HG03378 (cell line): Measurements from ENCODE around the gene SCD5.
A peak's percentile ranks its signal among the peaks of the same experiment; 100 is the strongest.
"Not testable (repeated sequence)": the region's sequence is repeated elsewhere in the genome, so short reads cannot be mapped to it uniquely, and the experiment has no call there.

Experiments used
- ATAC-seq: cut with Tn5 transposase; IDR thresholded peaks from one replicate; pipeline ENCODE4 v1.9.1; 2021; ENCODE audit warnings: mild to moderate bottlenecking, moderate library complexity; ENCODE audit not compliant: unreplicated experiment

Gene SCD5

GRCh38 chr4:82798168-82799005 lies at the start of gene SCD5:
Gene SCD5, minus strand, starts transcription at chr4:82798796. Its CDS starts 259 bp downstream, at chr4:82798537.
- peak; percentile 79 for ATAC-seq

DNA sequence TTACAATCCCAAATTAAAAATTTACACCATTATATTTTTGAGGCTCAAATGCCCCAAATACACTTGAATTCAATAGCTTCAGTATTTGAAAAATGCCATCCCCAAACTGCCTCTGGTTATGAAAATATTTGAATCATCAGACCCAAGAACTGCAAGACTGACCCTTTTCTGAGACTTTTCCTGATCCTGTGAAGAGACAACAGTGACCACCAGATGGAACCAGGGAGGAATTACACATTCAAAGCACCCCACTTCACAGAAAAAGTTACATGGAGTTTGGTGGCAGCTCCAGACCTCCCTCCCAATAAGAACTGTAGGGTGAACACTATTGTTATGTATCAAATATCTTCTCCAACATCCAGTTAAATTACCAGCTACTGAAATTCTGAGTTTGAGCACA lies 44.0 kb upstream of the SCD5 start:
- no peak for ATAC-seq

DNA sequence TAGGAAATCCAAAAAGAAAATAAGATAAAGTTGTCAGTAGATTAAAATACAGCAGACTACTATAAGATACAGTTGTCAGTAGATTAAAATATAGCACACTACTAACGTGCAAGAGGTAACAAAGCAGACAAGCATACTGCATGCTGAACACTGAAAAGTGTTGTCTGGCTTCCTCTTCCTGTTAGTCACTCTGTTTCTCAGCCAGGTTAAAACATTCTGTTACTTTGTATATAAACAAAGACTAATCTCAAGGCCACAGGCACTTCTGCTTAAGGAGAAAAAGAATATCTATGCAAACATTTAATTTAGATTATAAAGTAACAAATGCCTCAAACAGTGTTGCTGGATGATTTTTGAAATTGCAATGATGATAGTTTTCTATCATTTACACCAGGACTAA lies 41.0 kb upstream of the SCD5 start:
- ATAC-seq: no peak

- no peak for ATAC-seq
Measured at GRCh38 chr4:82833696-82834313, 35.2 kb upstream of the SCD5 start.

GRCh38 chr4:82833060-82833459 lies 34.5 kb upstream of the SCD5 start:
- not testable (repeated sequence) for ATAC-seq

DNA sequence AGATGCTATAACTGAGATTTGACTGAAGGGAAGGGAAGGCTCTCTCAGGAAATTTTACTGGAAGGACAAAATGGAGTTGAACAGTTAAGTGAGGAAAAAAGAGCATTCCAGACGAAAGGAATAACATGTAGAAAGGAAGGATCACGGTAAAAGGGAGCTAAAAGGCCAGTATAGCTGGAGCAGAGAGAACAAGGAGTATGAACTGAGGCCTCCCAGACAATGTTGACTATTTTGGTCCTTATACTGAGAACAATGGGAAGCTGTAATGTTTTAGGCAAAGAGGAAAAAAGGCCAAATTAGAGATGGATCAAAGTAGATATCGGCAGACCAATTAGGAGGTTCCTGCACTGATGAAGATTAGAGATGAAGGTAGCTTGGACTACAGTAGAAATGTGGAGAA lies 26.8 kb upstream of the SCD5 start:
- ATAC-seq: no peak

- ATAC-seq: no peak
Measured at GRCh38 chr4:82823062-82823461, 24.5 kb upstream of the SCD5 start.

- ATAC-seq: no peak
Measured at GRCh38 chr4:82820689-82821088, 22.1 kb upstream of the SCD5 start.

GRCh38 chr4:82818664-82819662 lies 20.4 kb upstream of the SCD5 start:
- no peak for ATAC-seq

DNA sequence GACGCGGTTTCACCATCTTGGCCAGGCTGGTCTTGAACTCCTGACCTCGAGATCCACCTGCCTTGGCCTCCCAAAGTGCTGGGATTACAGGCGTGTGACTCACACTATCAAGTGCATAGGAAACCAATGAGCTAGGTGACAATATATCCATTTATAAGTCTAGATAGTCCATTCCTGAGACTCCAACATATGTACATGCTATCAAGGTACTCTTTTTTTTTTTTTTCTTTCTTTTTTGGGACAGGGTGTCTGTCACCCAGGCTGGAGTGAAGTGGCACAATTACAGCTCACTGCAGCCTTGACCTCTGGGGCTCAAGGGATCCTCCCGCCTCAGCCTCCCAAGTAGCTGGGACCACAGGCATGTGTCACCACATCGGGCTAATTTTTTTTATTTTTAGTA lies 18.3 kb upstream of the SCD5 start:
- ATAC-seq: not testable (repeated sequence)

GRCh38 chr4:82814034-82814433 lies 15.4 kb upstream of the SCD5 start:
- ATAC-seq: no peak

GRCh38 chr4:82811838-82812341 lies 13.3 kb upstream of the SCD5 start:
- no peak for ATAC-seq

- ATAC-seq: no peak
Measured at GRCh38 chr4:82811392-82811791, 12.8 kb upstream of the SCD5 start.

DNA sequence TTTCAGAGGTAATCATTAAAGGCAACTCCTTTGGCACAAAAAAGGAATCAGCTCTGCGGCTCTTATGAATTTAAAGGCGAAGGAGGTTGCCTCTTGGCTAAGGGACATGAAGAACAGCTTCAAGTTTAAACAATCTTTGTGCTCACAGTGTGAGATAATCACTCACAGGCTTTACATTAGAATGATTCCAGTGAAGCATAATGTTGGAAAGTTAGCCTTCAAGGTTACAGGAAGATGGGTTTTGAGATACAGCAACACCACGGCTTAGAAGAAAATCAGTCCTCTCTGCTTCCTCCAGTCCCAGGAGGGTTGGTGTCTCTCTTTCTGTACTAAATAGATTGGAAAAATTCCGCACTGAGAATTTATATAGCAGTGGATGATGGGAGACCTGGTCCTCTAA lies 11.6 kb upstream of the SCD5 start:
- no peak for ATAC-seq

- no peak for ATAC-seq
Measured at GRCh38 chr4:82809619-82810018, 11.0 kb upstream of the SCD5 start.

GRCh38 chr4:82803746-82804145 lies 5.2 kb upstream of the SCD5 start:
- ATAC-seq: no peak

DNA sequence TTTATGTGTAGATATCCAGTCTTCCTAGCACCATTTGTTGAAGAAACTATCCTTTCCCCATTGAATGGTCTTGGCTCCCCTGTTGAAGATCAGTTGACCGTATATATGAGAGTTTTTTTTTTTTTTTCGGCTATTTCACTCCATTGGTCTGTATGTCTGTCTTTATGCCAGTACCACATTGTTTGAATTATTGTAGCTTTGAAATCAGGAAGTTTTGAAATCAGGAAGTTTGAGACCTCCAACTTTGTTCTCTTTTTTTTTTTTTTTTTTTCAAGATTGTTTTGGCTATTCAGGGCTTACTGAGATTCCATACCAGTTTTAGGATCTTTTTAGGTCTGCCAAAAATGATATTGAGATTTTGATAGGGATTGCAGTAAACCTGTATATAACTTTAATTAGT lies 4.3 kb upstream of the SCD5 start:
- ATAC-seq: no peak

GRCh38 chr4:82801910-82802521 lies 3.4 kb upstream of the SCD5 start:
- ATAC-seq: no peak

DNA sequence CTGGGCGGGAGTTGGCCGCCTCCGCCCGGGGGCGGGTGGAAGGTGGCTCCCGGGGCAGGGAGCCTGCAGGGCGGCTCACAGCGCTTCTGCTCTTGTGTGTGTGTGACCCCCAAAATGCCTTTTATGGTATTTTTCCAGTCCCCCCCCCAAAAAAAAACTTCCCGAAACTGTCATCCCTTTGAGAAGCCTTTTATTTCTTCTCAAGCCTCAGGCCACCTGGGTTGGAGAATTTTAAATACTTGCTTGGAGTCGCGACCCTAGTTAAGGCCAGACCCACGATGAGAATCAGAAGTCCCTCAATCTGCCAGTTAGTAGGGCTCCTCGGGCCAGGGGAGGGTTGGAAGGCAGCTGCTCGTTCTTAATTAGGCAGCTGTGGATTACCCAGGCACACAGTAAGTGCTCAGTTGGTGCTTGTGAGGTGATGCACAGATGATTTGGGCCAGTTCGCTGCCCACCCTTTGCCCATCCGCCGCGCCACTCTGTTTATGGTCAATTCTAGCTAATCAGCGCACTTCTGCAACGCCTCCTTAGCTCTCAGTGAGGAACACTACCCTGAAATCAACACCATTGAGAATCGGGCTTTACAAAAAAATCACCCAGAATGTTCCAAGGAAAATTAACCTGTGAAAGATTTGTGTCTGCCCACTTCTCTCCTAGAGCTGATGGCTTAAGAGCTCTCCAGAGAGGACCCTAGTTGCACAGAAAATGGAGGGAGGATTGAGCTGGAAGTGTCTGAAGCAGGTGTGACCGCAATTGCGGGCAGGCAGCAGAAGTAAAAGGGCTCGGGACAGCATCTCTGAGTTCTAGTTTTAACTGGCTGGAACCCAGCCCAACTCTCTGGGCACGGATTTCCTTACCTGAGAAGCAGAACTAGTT lies 648 bp upstream of the SCD5 start:
- no peak for ATAC-seq
